ENCODE measurements around the gene BRPF1.

BRPF1 gene

GRCh38 chr3:9736831-9737230, 5.3 kb downstream of the BRPF1 start:
- Histone ChIP-seq H3K9me3 (ENCODE audit: control insufficient read depth, insufficient read depth, low read length) (no peaks in the 10 kb centered on the region), H3K27me3 (ENCODE audit: control insufficient read depth, low read length) (no peaks in the 10 kb centered on the region), H3K36me3 (ENCODE audit: control insufficient read depth, low read length) (peaks cover 94% of the 10 kb centered on the region), H4K20me1 (ENCODE audit: control insufficient read depth, insufficient read depth, low read depth, low read length) (peaks cover 20% of the 10 kb centered on the region), H3K4me1 (ENCODE audit: control insufficient read depth, low read length) (peaks cover 10% of the 10 kb centered on the region), H3K79me2 (ENCODE audit: control insufficient read depth, low read length) (peaks cover 60% of the 10 kb centered on the region), H3K27ac (ENCODE audit: low read depth, low read length) (no peak overlapping the region), H3K9me2 (replicated peaks; ENCODE audit: control insufficient read depth, low read length) (no peaks in the 10 kb centered on the region), H3K4me3 (ENCODE audit: low read length) (no peak overlapping the region), H3F3A (ENCODE audit: control insufficient read depth, insufficient read depth) (no peaks in the 10 kb centered on the region), H3K4me2 (ENCODE audit: low read length) (no peak overlapping the region)
- TF ChIP-seq CTCF (IDR thresholded peaks at IDR 0.05; ENCODE audit: low read depth, low read length, poor library complexity, severe bottlenecking) (no peak), EZH2phosphoT487 (IDR thresholded peaks at IDR 0.05; ENCODE audit: borderline replicate concordance, low read length) (no peak)

DNA sequence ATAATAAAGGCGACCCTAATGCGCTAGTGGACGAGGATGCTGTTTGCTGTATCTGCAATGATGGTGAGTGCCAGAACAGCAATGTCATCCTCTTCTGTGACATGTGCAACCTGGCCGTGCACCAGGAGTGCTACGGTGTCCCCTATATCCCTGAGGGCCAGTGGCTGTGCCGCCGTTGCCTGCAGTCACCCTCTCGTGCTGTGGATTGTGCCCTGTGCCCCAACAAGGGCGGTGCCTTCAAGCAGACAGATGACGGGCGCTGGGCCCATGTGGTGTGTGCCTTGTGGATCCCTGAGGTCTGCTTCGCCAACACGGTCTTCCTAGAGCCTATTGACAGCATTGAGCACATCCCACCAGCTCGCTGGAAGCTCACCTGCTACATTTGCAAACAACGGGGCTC, 7.6 kb downstream of the BRPF1 start:
- no peak overlapping the region for H3K4me3 ChIP-seq (ENCODE audit: low read length)
- no peaks in the 10 kb centered on the region for H3K27me3 ChIP-seq (ENCODE audit: control insufficient read depth, low read length)
- no peaks in the 10 kb centered on the region for H3F3A ChIP-seq (ENCODE audit: control insufficient read depth, insufficient read depth)
- no peaks in the 10 kb centered on the region for H3K9me2 ChIP-seq (replicated peaks; ENCODE audit: control insufficient read depth, low read length)
- no peak for TF ChIP-seq EZH2phosphoT487 (IDR thresholded peaks at IDR 0.05; ENCODE audit: borderline replicate concordance, low read length)
- no peak for TF ChIP-seq CTCF (IDR thresholded peaks at IDR 0.05; ENCODE audit: low read depth, low read length, poor library complexity, severe bottlenecking)
- no peaks in the 10 kb centered on the region for H3K9me3 ChIP-seq (ENCODE audit: control insufficient read depth, insufficient read depth, low read length)
- H3K4me2 ChIP-seq (ENCODE audit: low read length): no peak overlapping the region
- peaks cover 1% of the 10 kb centered on the region; the same call in 1 of the 2 replicates for H4K20me1 ChIP-seq (ENCODE audit: control insufficient read depth, insufficient read depth, low read depth, low read length)
- H3K4me1 ChIP-seq (ENCODE audit: control insufficient read depth, low read length): no peaks in the 10 kb centered on the region
- H3K36me3 ChIP-seq (ENCODE audit: control insufficient read depth, low read length): peaks cover 96% of the 10 kb centered on the region
- peaks cover 36% of the 10 kb centered on the region for H3K79me2 ChIP-seq (ENCODE audit: control insufficient read depth, low read length)
- no peak overlapping the region for H3K27ac ChIP-seq (ENCODE audit: low read depth, low read length)

GRCh38 chr3:9742560-9742959, 11.0 kb downstream of the BRPF1 start:
- Histone ChIP-seq H3K4me2 (ENCODE audit: low read length) (no peak overlapping the region), H3K4me3 (ENCODE audit: low read length) (no peak overlapping the region), H3K9me3 (ENCODE audit: control insufficient read depth, insufficient read depth, low read length) (no peaks in the 10 kb centered on the region), H3K4me1 (ENCODE audit: control insufficient read depth, low read length) (no peaks in the 10 kb centered on the region), H3K36me3 (ENCODE audit: control insufficient read depth, low read length) (peaks cover 98% of the 10 kb centered on the region), H3F3A (ENCODE audit: control insufficient read depth, insufficient read depth) (peaks cover 6% of the 10 kb centered on the region), H3K27ac (ENCODE audit: low read depth, low read length) (no peak overlapping the region), H3K79me2 (ENCODE audit: control insufficient read depth, low read length) (peaks cover 9% of the 10 kb centered on the region), H3K27me3 (ENCODE audit: control insufficient read depth, low read length) (no peaks in the 10 kb centered on the region), H3K9me2 (replicated peaks; ENCODE audit: control insufficient read depth, low read length) (no peaks in the 10 kb centered on the region), H4K20me1 (ENCODE audit: control insufficient read depth, insufficient read depth, low read depth, low read length) (no peaks in the 10 kb centered on the region)
- TF ChIP-seq CTCF (IDR thresholded peaks at IDR 0.05; ENCODE audit: low read depth, low read length, poor library complexity, severe bottlenecking) (no peak), EZH2phosphoT487 (IDR thresholded peaks at IDR 0.05; ENCODE audit: borderline replicate concordance, low read length) (no peak)

GRCh38 chr3:9743548-9743947, 12.0 kb downstream of the BRPF1 start:
- TF ChIP-seq EZH2phosphoT487 (IDR thresholded peaks at IDR 0.05; ENCODE audit: borderline replicate concordance, low read length) (no peak), CTCF (IDR thresholded peaks at IDR 0.05; ENCODE audit: low read depth, low read length, poor library complexity, severe bottlenecking) (no peak)
- H3K36me3 ChIP-seq (ENCODE audit: control insufficient read depth, low read length): peaks cover 96% of the 10 kb centered on the region

More at GRCh38 chr3:9743548-9743947, 12.0 kb downstream of the BRPF1 start:
- Histone ChIP-seq H3K27me3 (ENCODE audit: control insufficient read depth, low read length) (no peaks in the 10 kb centered on the region), H3F3A (ENCODE audit: control insufficient read depth, insufficient read depth) (peaks cover 12% of the 10 kb centered on the region), H3K79me2 (ENCODE audit: control insufficient read depth, low read length) (no peaks in the 10 kb centered on the region), H3K27ac (ENCODE audit: low read depth, low read length) (no peak overlapping the region), H3K4me1 (ENCODE audit: control insufficient read depth, low read length) (no peaks in the 10 kb centered on the region), H3K9me2 (replicated peaks; ENCODE audit: control insufficient read depth, low read length) (no peaks in the 10 kb centered on the region), H3K9me3 (ENCODE audit: control insufficient read depth, insufficient read depth, low read length) (no peaks in the 10 kb centered on the region), H4K20me1 (ENCODE audit: control insufficient read depth, insufficient read depth, low read depth, low read length) (no peaks in the 10 kb centered on the region), H3K4me3 (ENCODE audit: low read length) (no peak overlapping the region), H3K4me2 (ENCODE audit: low read length) (no peak overlapping the region)
